GM18502 (cell line): ENCODE results near the gene SHROOM2.
"Not testable (repeated sequence)": the region's sequence is repeated elsewhere in the genome, so short reads cannot be mapped to it uniquely, and the experiment has no call there.

Experiments
- ATAC-seq: cut with Tn5 transposase; IDR thresholded peaks from one replicate; pipeline ENCODE4 v1.9.1; 2021; ENCODE audit warnings: mild to moderate bottlenecking; ENCODE audit not compliant: unreplicated experiment, poor library complexity

SHROOM2 gene

GRCh38 chrX:9825129-9825790 lies 39.0 kb downstream of the SHROOM2 start:
- no peak for ATAC-seq

- ATAC-seq: no peak
These were observed 39.7 kb downstream of the SHROOM2 start for GRCh38 chrX:9825966-9826365.

GRCh38 chrX:9829308-9830267 lies 43.4 kb downstream of the SHROOM2 start:
- peak; percentile 97 for ATAC-seq

- no peak for ATAC-seq
These were observed 46.6 kb downstream of the SHROOM2 start for GRCh38 chrX:9832811-9833210.

- no peak for ATAC-seq
These were observed 49.5 kb downstream of the SHROOM2 start for GRCh38 chrX:9835585-9836210.

- ATAC-seq: no peak
These were observed 56.3 kb downstream of the SHROOM2 start for GRCh38 chrX:9842541-9842940.

GRCh38 chrX:9844936-9845577 lies 58.8 kb downstream of the SHROOM2 start:
- ATAC-seq: no peak

- ATAC-seq: no peak
These were observed 59.3 kb downstream of the SHROOM2 start for GRCh38 chrX:9845578-9845952.

GRCh38 chrX:9846631-9847030 lies 60.4 kb downstream of the SHROOM2 start:
- no peak for ATAC-seq

GRCh38 chrX:9847071-9847470 lies 60.8 kb downstream of the SHROOM2 start:
- no peak for ATAC-seq

- ATAC-seq: no peak
These were observed 62.7 kb downstream of the SHROOM2 start for GRCh38 chrX:9848718-9849479.

- no peak for ATAC-seq
These were observed 65.7 kb downstream of the SHROOM2 start for GRCh38 chrX:9851890-9852289.

GRCh38 chrX:9853307-9853706 lies 67.1 kb downstream of the SHROOM2 start:
- ATAC-seq: no peak

GRCh38 chrX:9855561-9856283 lies 69.5 kb downstream of the SHROOM2 start:
- ATAC-seq: no peak

- no peak for ATAC-seq
These were observed 70.4 kb downstream of the SHROOM2 start for GRCh38 chrX:9856588-9856987.

- ATAC-seq: no peak
These were observed 71.6 kb downstream of the SHROOM2 start for GRCh38 chrX:9857575-9858474.

GRCh38 chrX:9858684-9859083 lies 72.5 kb downstream of the SHROOM2 start:
- not testable (repeated sequence) for ATAC-seq
